Measurements from ENCODE around the gene IL4R. TPM values are rescaled to one million over a fixed set of nuclear protein-coding genes. Genes with fewer than 3 reads are reported as not detected.

Gene IL4R
- total RNA-seq, 1 donor from 2014 or later, result 12.3 TPM

DNA sequence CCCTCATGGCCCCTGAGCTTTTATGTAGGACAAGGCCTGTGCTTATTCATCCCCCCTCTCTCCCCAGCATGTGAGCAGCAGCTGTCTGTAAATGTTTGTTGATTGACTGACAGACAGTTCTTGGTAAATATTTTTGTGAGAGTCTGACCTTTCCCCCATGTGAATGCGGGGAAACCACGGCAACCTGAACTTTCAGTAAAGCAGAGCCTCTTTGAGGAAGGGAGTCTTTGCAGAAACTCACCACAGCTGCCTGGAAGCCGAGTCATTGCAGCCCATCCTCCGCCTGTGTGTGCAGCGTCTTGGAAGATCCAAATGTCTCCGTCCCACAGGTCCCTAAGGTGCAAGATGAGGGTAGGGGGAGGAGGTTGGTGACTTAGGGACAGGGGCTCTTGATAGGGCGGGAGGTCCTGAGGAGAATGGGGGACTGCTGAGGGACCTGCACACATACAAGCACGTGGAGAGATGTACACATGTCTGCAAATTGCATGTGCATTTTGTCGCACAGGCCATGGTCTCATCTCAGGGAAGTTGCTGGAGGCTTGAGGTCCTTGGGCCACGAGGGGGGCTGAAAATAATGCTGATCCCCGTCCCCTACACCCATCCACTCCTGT, 65.2 kb downstream of the IL4R start:
- TF ChIP-seq, protein P1, sequence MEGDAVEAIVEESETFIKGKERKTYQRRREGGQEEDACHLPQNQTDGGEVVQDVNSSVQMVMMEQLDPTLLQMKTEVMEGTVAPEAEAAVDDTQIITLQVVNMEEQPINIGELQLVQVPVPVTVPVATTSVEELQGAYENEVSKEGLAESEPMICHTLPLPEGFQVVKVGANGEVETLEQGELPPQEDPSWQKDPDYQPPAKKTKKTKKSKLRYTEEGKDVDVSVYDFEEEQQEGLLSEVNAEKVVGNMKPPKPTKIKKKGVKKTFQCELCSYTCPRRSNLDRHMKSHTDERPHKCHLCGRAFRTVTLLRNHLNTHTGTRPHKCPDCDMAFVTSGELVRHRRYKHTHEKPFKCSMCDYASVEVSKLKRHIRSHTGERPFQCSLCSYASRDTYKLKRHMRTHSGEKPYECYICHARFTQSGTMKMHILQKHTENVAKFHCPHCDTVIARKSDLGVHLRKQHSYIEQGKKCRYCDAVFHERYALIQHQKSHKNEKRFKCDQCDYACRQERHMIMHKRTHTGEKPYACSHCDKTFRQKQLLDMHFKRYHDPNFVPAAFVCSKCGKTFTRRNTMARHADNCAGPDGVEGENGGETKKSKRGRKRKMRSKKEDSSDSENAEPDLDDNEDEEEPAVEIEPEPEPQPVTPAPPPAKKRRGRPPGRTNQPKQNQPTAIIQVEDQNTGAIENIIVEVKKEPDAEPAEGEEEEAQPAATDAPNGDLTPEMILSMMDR (conservative IDR thresholded peaks at IDR 0.05), result no peak
- Mint-ChIP-seq H3K9me3 (no peaks in the 10 kb centered on the region), H3K27me3 (peaks cover 17% of the 10 kb centered on the region), H3K4me3 (no peak overlapping the region), H3K4me1 (ENCODE audit: unreplicated experiment) (no peaks in the 10 kb centered on the region), H3K27ac (no peak overlapping the region), H3K36me3 (no peaks in the 10 kb centered on the region)
- DNase-seq (ENCODE audit: extremely low spot score, unreplicated experiment), result no peak

DNA sequence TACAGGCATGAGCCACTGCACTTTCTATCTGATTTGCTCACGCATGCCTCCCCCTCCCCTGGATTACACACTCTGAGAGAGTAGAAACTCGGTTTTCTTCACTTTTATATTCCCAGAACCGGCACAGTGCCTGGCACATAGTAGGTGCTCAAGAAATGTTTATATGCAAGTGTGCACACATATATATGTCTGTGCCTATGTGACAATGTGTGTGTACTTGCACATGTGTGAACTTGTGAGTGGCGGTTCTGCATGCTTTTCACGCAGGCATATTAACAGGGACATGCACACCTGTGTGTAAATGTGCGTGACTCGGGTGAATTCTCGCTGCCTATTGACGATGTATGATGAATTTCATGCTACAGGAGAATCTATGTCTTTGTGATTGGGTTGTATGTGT, 66.1 kb downstream of the IL4R start:
- no peak overlapping the region for H3K27ac Mint-ChIP-seq
- H3K4me3 Mint-ChIP-seq, result no peak overlapping the region
- no peak for DNase-seq (ENCODE audit: extremely low spot score, unreplicated experiment)
- H3K27me3 Mint-ChIP-seq, result peaks cover 23% of the 10 kb centered on the region
- TF ChIP-seq, protein P1 (conservative IDR thresholded peaks at IDR 0.05), result no peak
- H3K9me3 Mint-ChIP-seq, result peaks cover 9% of the 10 kb centered on the region
- H3K36me3 Mint-ChIP-seq, result no peaks in the 10 kb centered on the region
- H3K4me1 Mint-ChIP-seq (ENCODE audit: unreplicated experiment), result no peaks in the 10 kb centered on the region

DNA sequence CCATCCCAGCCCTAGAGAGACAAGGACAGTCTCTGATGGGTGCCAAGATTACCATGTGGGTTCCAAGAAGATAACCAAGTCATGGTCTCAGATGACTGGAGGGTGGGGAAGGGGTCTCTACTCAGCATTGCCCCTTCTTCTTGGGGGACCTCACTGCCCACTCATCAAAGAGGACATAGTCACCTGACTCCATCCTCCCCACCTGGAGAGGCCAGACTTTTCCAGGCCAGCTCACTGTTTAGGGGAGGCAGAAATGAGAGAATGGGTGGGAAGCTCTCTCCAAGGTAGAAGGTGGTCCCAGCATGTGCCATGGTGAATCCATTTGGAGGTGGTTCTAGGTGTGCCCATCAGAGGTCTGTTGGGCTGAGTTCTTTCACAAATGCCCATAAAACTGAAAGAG, 67.5 kb downstream of the IL4R start:
- H3K36me3 Mint-ChIP-seq, result no peaks in the 10 kb centered on the region
- no peak for DNase-seq (ENCODE audit: extremely low spot score, unreplicated experiment)
- H3K4me1 Mint-ChIP-seq (ENCODE audit: unreplicated experiment), result no peaks in the 10 kb centered on the region
- TF ChIP-seq, protein P1 (conservative IDR thresholded peaks at IDR 0.05), result no peak
- H3K4me3 Mint-ChIP-seq, result no peak overlapping the region
- peaks cover 9% of the 10 kb centered on the region for H3K9me3 Mint-ChIP-seq
- peaks cover 23% of the 10 kb centered on the region for H3K27me3 Mint-ChIP-seq
- H3K27ac Mint-ChIP-seq, result no peak overlapping the region

DNA sequence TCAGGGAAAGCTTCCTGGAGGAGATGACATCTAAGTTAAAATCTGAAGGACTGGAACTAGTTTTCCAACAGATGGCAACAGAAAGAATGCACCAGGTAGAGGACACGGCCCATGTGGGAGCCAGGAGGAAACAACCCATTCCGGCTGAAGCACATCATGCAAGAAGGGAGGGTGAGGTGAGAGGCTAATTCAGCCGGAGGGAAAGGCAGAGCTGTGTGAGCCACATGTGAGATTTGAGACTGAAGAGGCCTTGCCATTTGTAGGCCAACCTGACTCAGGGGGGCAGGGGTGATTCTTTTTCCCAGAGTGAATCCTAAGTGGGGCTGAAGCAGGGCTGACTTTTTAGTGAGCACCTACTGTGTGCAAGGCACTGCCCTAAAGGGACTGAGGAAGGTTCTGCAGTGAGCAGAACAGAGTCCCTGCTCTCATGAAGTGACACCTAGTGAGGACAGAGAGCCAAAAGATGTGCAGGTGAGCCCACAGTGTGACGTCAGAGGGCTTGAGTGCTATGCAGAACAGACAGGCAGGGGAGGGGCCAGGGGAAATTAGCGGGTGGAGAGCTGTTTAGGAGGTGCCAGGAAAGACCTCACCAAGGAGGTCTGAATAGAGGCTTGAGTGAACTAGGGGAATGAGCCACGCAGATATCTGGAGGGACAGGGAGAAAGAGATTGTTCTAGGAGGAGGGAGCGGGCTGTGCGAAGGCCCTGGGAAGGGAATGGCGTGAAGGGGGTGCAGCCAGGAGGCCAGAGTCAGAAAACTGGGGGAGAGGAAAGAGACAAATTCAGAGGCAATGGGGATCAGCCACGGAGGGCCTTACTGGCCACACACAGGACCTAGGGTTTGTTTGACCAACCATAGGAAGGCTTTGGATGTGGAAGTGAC, 68.4 kb downstream of the IL4R start:
- Mint-ChIP-seq H3K4me1 (ENCODE audit: unreplicated experiment) (no peaks in the 10 kb centered on the region), H3K36me3 (no peaks in the 10 kb centered on the region), H3K27ac (no peak overlapping the region), H3K9me3 (peaks cover 9% of the 10 kb centered on the region), H3K4me3 (no peak overlapping the region), H3K27me3 (peaks cover 23% of the 10 kb centered on the region)
- no peak for DNase-seq (ENCODE audit: extremely low spot score, unreplicated experiment)
- TF ChIP-seq, protein P1 (conservative IDR thresholded peaks at IDR 0.05), result no peak

DNA sequence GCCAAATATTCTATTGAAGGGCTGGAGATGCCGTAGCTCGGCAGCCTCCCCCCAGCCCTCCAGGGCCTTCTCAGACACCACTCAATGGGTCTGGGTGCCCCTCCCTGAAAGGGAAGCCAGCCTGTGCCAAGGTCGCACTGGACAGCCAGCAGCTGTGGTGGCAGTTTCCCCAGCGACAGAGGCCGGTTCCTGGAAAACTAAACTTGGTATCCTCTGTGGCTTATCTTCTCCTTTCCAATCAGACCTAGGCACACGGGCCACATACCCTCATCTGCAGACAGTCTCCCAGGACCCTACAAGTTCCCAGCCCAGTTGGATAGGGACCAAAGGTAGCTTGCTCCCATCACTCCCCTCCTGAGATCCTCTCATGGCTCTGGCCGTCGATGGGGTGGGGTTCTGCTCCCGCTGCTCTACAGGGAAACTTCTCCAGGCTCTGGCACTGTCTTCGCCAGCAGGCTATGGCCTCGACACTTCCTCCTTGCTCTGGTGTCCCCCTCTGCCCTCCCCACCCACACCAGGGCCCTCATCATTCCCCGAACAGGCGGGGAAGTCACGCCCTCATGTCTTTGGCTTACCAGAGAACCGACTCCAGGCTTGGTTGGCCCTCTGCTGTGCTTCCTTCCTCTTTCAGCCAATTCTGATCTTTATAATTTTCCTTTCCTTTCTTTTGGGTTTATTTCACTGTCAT, 69.9 kb downstream of the IL4R start:
- Mint-ChIP-seq H3K27ac (no peak overlapping the region), H3K36me3 (no peaks in the 10 kb centered on the region), H3K27me3 (peaks cover 20% of the 10 kb centered on the region), H3K4me1 (ENCODE audit: unreplicated experiment) (no peaks in the 10 kb centered on the region), H3K4me3 (no peak overlapping the region), H3K9me3 (peaks cover 9% of the 10 kb centered on the region)
- DNase-seq (ENCODE audit: extremely low spot score, unreplicated experiment), result no peak
- TF ChIP-seq, protein P1 (conservative IDR thresholded peaks at IDR 0.05), result no peak

Data from type B pancreatic cell (in vitro differentiated cells).